ENCODE data around the gene NCOA7. TPM values are rescaled to one million over a fixed set of nuclear protein-coding genes. Genes with fewer than 3 reads are reported as not detected.
"Not testable (repeated sequence)": the region's sequence is repeated elsewhere in the genome, so short reads cannot be mapped to it uniquely, and the experiment has no call there.

NCOA7 gene
- total RNA-seq, 1 experiment from 2014 or later, result 5.9 TPM

GRCh38 chr6:125945378-125946141 lies 154.8 kb downstream of the NCOA7 start:
- peak; percentile 60 for DNase-seq (ENCODE audit: low spot score)

GRCh38 chr6:125947615-125948014 lies 156.9 kb downstream of the NCOA7 start:
- DNase-seq (ENCODE audit: low spot score), result peak; percentile 71

- no peak for DNase-seq (ENCODE audit: low spot score)
Measured at GRCh38 chr6:125948455-125948854, 157.7 kb downstream of the NCOA7 start.

- no peak for DNase-seq (ENCODE audit: low spot score)
Measured at GRCh38 chr6:125949069-125949468, 158.3 kb downstream of the NCOA7 start.

GRCh38 chr6:125950293-125950692 lies 159.5 kb downstream of the NCOA7 start:
- peak; percentile 60 for DNase-seq (ENCODE audit: low spot score)

DNA sequence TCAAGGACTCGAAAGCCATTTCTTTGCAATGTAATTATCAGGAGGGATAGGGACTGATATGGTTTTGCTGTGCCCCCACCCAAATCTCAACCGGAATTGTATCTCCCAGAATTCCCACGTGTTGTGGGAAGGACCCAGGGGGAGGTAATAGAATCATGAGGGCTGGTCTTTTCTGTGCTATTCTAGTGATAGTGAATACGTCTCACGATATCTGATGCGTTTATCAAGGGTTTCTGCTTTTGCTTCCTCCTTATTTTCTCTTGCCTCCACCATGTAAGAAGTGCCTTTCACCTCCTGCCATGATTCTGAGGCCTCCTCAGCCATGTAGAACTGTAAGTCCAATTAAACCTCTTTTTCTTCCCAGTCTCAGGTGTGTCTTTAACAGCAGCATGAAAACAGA lies 160.0 kb downstream of the NCOA7 start:
- not testable (repeated sequence) for DNase-seq (ENCODE audit: low spot score)

DNA sequence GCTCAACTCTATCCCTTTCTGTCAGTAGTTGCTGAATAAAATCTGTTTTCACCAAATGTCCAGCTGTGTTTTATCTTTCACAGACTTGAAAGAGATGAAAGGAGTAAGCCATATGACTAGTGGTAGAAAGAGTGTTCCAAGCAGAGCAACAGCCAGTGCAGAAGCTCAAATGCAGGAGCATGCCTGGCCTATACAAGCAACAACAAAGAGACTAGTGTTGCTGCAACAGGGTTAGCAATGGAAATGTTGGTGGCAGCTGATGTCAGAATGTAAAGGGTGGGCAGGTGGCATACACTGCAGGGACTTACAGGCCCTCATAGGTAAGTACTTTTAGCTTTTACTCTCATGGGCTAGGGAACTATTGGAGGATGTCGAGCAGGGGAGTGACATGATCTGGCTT lies 160.6 kb downstream of the NCOA7 start:
- DNase-seq (ENCODE audit: low spot score), result no peak

GRCh38 chr6:125952764-125953501 lies 162.2 kb downstream of the NCOA7 start:
- no peak for DNase-seq (ENCODE audit: low spot score)

- no peak for DNase-seq (ENCODE audit: low spot score)
Measured at GRCh38 chr6:125953502-125953875, 162.7 kb downstream of the NCOA7 start.

DNA sequence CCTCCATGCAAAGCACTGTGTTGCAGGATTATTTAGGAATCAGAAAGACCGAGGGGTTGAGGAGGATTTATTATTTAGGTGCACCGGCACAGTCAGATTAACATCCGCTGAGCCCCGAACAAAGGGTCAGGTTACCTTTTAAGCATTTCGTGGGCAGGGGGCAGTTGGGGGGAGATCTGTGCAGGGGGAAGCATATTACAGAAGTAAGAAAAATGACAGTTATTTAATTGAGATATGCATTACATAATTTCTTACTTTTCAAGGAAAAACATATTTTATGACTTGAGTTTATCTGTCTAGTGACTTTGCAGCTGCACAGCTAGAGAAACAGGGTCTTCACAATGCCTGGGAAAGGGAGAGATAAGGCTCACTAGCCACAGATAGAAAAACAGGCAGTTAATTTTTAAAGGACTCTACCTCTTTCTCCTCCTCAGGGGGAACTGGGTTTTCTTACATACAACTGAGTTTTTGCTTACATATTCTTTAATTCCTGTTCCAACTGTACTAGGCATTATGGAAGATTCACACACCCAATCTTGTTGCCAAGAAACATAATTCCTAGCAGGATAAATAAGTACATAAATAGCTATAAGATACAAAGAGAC lies 164.1 kb downstream of the NCOA7 start:
- DNase-seq (ENCODE audit: low spot score), result no peak

- no peak for DNase-seq (ENCODE audit: low spot score)
Measured at GRCh38 chr6:125955973-125956372, 165.2 kb downstream of the NCOA7 start.

DNA sequence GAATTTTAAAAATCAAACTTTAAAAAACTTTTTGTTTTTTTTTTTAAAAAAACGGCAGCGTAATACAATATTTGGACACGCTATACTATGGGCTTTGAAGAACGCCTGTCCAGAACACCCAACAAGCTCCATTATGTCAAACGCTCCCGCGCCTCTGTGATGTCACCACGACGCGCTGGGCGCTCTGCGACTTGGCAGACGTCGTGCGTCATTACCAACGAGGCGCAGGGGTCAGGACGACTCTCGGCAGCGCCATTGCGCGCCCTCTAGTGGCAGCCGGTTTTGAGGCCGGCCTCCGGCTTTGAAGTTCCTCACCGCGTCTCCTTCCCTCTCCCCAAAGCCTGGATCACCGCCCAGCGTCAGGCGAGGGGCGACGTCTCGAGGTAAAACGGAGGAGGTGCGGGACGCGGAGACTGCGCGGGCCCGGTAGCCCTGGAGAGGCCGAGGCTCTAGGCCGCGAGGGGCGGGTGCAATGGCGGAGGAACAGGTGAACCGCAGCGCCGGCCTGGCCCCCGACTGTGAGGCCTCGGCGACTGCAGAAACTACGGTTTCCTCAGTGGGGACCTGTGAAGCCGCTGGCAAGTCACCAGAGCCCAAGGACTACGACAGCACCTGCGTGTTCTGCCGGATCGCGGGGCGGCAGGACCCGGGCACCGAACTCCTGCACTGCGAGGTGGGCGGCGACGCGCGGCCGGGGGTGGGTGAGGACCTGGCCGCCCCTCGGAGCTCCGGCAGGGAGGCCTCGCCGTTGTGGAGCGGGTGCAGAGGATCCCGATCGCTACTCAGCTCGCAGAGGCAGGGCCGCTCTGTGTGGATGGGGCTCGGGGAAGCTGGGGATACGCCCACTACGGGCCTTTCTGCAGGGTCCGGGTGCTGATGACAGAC lies 166.0 kb downstream of the NCOA7 start, which contains the start of gene HINT3:
Gene HINT3 (plus strand): TSS at position 265 of the 885 bp plus-strand sequence. CDS start 208 bp downstream, at position 473.
- peak; percentile 90 for DNase-seq (ENCODE audit: low spot score)

DNA sequence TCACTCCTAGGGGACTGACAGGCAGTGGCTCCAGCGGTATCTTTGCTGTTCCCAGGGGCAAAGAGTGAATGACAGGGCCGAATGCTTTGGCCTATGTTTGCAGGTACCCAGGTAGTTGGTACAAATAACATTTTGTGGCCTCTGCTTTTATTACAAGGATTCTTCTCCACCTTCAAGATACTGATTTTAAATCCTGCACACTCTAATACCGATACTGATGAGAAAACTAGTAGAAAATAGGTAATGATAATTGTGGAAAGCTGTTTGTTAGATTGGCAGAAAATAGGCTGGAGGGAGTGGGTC lies 166.6 kb downstream of the NCOA7 start:
- DNase-seq (ENCODE audit: low spot score), result no peak

DNA sequence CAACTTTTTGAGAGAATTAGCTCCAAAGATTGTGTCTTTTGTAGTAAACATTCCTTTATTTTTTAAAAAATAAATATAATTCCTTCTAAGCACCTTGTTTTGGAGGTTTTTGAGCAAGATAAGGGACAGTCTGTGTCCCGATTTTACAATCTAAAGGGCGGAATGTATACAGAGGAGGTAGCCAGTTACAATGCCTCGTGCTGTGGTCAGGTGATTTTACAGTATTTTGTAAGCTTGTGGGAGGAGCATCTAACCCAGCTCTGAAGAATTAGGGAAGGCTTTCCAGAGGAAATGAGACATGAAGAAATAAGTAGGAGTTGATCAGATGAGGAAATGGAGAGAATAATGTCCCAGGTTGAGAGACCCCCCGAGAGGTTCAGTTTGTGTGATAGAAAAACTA lies 167.1 kb downstream of the NCOA7 start:
- DNase-seq (ENCODE audit: low spot score), result peak; percentile 64

- DNase-seq (ENCODE audit: low spot score), result no peak
Measured at GRCh38 chr6:125959041-125959440, 168.3 kb downstream of the NCOA7 start.

DNA sequence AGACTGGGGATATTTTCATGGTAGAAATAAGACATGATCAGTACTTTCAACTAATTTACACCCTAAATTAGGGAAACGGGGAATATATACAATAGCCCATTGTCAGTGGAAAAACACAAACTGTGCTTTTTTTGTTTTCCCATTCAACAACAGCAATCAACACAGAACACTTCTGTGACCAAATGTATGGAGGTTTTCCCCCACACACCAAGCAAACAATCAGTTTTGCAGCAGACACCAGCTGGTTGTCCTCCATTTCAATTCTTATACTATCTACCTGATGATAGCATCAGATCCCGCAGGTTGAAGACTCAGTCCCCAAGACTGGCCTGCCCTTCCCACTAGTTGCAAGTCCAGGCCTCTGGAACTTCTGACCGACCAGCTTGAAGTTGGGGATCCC lies 170.4 kb downstream of the NCOA7 start:
- DNase-seq (ENCODE audit: low spot score), result no peak

GRCh38 chr6:125962900-125963497 lies 172.2 kb downstream of the NCOA7 start:
- DNase-seq (ENCODE audit: low spot score), result no peak

- DNase-seq (ENCODE audit: low spot score), result no peak
Measured at GRCh38 chr6:125963817-125964216, 173.1 kb downstream of the NCOA7 start.

DNA sequence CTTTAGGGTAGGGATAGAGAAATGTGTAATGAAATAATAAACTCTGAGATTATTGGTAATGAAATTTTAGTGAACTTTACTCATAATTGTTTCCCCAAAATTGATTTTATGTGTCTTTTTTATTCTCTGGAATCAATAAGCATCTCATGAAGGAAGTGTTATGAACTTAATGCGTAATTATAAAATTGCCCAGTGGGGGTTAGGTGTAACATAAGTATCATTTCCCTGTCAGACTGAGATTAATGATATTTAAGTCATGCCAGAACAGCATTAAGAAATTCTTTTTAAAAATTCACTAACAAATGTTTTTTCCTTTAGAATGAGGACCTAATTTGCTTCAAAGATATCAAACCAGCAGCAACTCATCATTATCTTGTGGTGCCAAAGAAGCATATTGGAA lies 175.8 kb downstream of the NCOA7 start:
- no peak for DNase-seq (ENCODE audit: low spot score)

GRCh38 chr6:125968493-125968892 lies 177.7 kb downstream of the NCOA7 start:
- DNase-seq (ENCODE audit: low spot score), result no peak

DNA sequence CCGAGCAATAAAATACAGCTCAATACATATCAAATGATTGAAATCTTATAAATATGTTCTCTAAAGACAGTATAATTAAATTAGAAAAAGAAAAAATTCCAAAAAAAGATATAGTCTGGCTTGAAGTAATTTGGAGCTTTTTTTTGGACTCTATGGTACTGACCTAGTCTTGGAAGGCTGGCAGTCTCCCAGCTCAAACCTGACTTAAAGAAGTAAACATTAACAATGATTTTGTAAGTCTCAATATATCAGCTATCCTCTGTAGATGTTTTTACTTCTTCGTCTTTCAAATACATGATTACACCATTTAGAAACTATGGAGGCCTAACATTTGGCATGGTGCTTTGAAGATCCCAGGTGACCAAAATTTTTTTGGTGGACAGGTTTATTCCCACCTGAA lies 180.0 kb downstream of the NCOA7 start:
- DNase-seq (ENCODE audit: low spot score), result no peak

DNA sequence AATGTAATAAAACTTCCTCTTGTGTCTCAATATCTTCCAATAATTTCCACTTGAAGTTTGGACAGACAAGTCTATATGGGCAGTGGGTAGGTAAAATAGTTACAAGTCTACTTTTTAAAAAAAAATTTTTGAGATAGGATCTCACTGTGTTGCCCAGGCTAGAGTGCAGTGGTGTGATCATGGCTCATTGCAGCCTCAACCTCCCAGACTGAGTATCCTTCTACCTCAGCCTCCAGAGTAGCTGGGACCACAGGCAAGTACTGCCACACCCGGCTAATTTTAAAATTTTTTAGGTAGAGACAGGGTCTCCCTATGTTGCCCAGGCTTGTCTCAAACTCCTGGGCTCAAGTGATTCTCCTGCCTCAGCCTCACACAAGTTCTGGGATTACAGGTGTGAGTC lies 181.7 kb downstream of the NCOA7 start:
- DNase-seq (ENCODE audit: low spot score), result not testable (repeated sequence)

Data from A172 (cell line).